ENCODE results near the gene NXPE4.
"Not testable (repeated sequence)": the region's sequence is repeated elsewhere in the genome, so short reads cannot be mapped to it uniquely, and the experiment has no call there.

Gene NXPE4

DNA sequence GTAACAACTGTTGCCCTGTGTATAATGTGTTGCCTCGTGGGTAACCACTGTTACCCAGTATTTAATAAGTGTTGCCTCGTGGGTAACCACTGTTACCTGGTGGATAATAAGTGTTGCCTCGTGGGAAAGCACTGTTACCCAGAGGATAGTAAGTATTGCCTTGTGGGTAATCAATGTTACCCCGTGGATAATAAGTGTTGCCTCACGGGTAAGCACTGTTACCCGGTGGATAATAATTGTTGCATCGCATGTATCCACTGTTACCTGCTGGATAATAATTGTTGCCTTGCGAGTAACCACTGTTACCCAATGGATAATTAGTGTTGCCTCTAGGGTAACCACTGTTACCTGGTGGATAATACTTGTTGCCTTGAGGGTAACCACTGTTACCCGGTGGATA lies 17.1 kb upstream of the NXPE4 start:
- H3K4me3 ChIP-seq (replicated peaks; ENCODE audit: low read depth, low read length) = no peak overlapping the region
- H3K27me3 ChIP-seq (replicated peaks; ENCODE audit: control insufficient read depth, insufficient read depth, low read length) = no peaks in the 10 kb centered on the region
- TF ChIP-seq, protein P1, sequence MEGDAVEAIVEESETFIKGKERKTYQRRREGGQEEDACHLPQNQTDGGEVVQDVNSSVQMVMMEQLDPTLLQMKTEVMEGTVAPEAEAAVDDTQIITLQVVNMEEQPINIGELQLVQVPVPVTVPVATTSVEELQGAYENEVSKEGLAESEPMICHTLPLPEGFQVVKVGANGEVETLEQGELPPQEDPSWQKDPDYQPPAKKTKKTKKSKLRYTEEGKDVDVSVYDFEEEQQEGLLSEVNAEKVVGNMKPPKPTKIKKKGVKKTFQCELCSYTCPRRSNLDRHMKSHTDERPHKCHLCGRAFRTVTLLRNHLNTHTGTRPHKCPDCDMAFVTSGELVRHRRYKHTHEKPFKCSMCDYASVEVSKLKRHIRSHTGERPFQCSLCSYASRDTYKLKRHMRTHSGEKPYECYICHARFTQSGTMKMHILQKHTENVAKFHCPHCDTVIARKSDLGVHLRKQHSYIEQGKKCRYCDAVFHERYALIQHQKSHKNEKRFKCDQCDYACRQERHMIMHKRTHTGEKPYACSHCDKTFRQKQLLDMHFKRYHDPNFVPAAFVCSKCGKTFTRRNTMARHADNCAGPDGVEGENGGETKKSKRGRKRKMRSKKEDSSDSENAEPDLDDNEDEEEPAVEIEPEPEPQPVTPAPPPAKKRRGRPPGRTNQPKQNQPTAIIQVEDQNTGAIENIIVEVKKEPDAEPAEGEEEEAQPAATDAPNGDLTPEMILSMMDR (IDR thresholded peaks at IDR 0.05; ENCODE audit: insufficient read depth, low read length, poor library complexity, severe bottlenecking) = no peak
- peak; percentile 18 for DNase-seq (ENCODE audit: extremely low read depth, insufficient read length)
- H3K36me3 ChIP-seq (ENCODE audit: control insufficient read depth, insufficient read depth, low read length) = no peaks in the 10 kb centered on the region

GRCh38 chr11:114612199-114612598 lies 16.6 kb upstream of the NXPE4 start:
- not testable (repeated sequence) for H3K36me3 ChIP-seq (ENCODE audit: control insufficient read depth, insufficient read depth, low read length); H3K27me3 ChIP-seq (replicated peaks; ENCODE audit: control insufficient read depth, insufficient read depth, low read length); DNase-seq (ENCODE audit: extremely low read depth, insufficient read length); H3K4me3 ChIP-seq (replicated peaks; ENCODE audit: low read depth, low read length)

DNA sequence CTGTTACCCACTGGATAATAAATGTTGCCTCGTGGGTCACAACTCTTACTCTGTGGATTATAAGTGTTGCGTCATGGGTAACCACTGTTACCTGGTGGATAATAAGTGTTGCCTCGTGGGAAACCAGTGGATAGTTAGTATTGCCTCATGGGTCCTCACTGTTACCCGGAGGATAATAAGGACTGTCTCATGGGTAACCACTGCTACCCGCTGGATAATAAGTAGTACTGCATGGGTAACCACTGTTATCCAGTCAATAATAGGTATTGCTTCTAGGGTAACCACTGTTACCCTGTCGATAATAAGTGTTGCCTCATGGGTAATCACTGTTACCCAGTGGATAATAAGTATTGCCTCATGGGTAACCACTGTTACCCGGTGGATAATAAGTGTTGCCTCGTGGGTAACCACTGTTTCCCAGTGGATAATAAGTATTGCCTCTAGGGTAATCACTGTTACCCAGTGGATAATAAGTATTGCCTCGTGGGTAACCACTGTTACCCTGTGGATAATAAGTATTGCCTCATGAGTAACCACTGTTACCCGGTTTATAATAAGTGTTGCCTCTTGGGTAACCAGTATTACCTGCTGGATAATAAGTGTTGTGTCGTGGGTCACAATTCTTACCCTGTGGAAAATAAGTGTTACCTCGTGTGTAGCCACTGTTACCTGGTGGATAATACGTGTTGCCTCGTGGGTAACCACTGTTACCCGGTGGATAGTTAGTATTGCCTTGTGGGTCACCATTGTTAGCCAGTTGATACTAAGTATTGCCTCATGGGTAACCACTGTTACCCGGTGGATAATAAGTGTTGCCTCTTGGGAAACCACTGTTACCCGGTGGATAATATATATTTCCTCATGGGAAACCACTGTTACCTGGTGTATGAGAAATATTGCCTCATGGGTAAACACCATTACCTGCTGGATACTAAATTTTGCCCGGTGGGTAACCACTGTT lies 15.7 kb upstream of the NXPE4 start:
- H3K36me3 ChIP-seq (ENCODE audit: control insufficient read depth, insufficient read depth, low read length) = no peaks in the 10 kb centered on the region
- no peak overlapping the region for H3K4me3 ChIP-seq (replicated peaks; ENCODE audit: low read depth, low read length)
- no peaks in the 10 kb centered on the region for H3K27me3 ChIP-seq (replicated peaks; ENCODE audit: control insufficient read depth, insufficient read depth, low read length)
- DNase-seq (ENCODE audit: extremely low read depth, insufficient read length) = no peak
- TF ChIP-seq, protein P1 (IDR thresholded peaks at IDR 0.05; ENCODE audit: insufficient read depth, low read length, poor library complexity, severe bottlenecking) = no peak

- no peak for DNase-seq (ENCODE audit: extremely low read depth, insufficient read length)
- H3K27me3 ChIP-seq (replicated peaks; ENCODE audit: control insufficient read depth, insufficient read depth, low read length) = no peaks in the 10 kb centered on the region
- TF ChIP-seq, protein P1 (IDR thresholded peaks at IDR 0.05; ENCODE audit: insufficient read depth, low read length, poor library complexity, severe bottlenecking) = no peak
- no peaks in the 10 kb centered on the region for H3K36me3 ChIP-seq (ENCODE audit: control insufficient read depth, insufficient read depth, low read length)
- no peak overlapping the region for H3K4me3 ChIP-seq (replicated peaks; ENCODE audit: low read depth, low read length)
Observed at GRCh38 chr11:114610550-114610949, 15.0 kb upstream of the NXPE4 start.

GRCh38 chr11:114609429-114609828 lies 13.8 kb upstream of the NXPE4 start:
- no peaks in the 10 kb centered on the region for H3K36me3 ChIP-seq (ENCODE audit: control insufficient read depth, insufficient read depth, low read length)
- H3K27me3 ChIP-seq (replicated peaks; ENCODE audit: control insufficient read depth, insufficient read depth, low read length) = no peaks in the 10 kb centered on the region
- DNase-seq (ENCODE audit: extremely low read depth, insufficient read length) = no peak
- TF ChIP-seq, protein P1 (IDR thresholded peaks at IDR 0.05; ENCODE audit: insufficient read depth, low read length, poor library complexity, severe bottlenecking) = no peak
- no peak overlapping the region for H3K4me3 ChIP-seq (replicated peaks; ENCODE audit: low read depth, low read length)

DNA sequence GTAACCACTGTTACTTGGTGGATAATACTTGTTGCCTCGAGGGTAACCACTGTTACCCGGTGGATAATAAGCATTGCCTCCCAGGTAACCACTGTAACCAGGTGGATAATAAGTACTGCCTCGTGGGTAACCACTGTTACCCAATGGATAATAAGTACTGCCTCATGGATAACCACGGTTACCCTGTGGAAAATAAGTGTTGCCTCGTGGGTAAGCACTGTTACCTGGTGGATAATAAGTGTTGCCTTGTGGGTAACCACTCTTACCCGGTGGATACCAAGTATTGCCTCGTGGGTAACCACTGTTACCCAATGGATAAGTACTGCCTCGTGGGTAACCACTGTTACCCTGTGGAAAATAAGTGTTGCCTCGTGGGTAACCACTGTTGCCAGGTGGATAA lies 13.0 kb upstream of the NXPE4 start:
- DNase-seq (ENCODE audit: extremely low read depth, insufficient read length); H3K36me3 ChIP-seq (ENCODE audit: control insufficient read depth, insufficient read depth, low read length): not testable (repeated sequence)

More for the DNA sequence above, 13.0 kb upstream of the NXPE4 start:
- H3K27me3 ChIP-seq (replicated peaks; ENCODE audit: control insufficient read depth, insufficient read depth, low read length); H3K4me3 ChIP-seq (replicated peaks; ENCODE audit: low read depth, low read length): not testable (repeated sequence)

Data from GM06990 (cell line).